Heart left ventricle (tissue), 16 donors: ENCODE measurements around the gene PTPRJ. TPM values are rescaled to one million over a fixed set of nuclear protein-coding genes. Genes with fewer than 3 reads are reported as not detected.
A peak's percentile ranks its signal among the peaks of the same experiment; 100 is the strongest.

Source experiments
- ATAC-seq, 4 donors: fragments of 200-7000 bp; cut with Tn5 transposase; one replicate each; pipeline ENCODE4 v1.9.1; 2020 to 2022; ENCODE audit warnings: moderate library complexity in 4 of 4, mild to moderate bottlenecking in 3 of 4, moderate number of reproducible peaks in 1 of 4
- DNase-seq, 5 donors: peaks; one replicate each; pipeline ENCODE4 v3.0.0-alpha.2; 2020
- H3K27ac ChIP-seq, 12 donors: fragments of 200-600 bp; sonication (generic) in 4 of 12; one replicate each; pipeline versions ENCODE4 v1.5.0 to v1.8.0; 2016 to 2022; ENCODE audit warnings: mild to moderate bottlenecking in 2 of 12
- H3K27me3 ChIP-seq, 9 donors: fragments of 200-600 bp; sonication (generic) in 2 of 9; one replicate each; pipeline versions ENCODE4 v1.5.1 to v1.8.0; 2016 to 2022; ENCODE audit warnings: mild to moderate bottlenecking in 3 of 9
- H3K36me3 ChIP-seq, 9 donors: fragments of 200-600 bp; sonication (generic) in 2 of 9; one replicate each; pipeline versions ENCODE4 v1.5.0 to v1.8.0; 2018 to 2022; ENCODE audit warnings: mild to moderate bottlenecking in 2 of 9
- H3K4me1 ChIP-seq, 12 donors: fragments of 200-600 bp; sonication (generic) in 4 of 12; one replicate each; pipeline versions ENCODE4 v1.5.0 to v1.8.0; 2016 to 2022; ENCODE audit warnings: mild to moderate bottlenecking in 3 of 12
- H3K4me3 ChIP-seq, 12 donors: fragments of 200-600 bp; sonication (generic) in 4 of 12; one replicate each; pipeline versions ENCODE4 v1.5.0 to v1.8.0; 2017 to 2022; ENCODE audit warnings: mild to moderate bottlenecking in 9 of 12, moderate library complexity in 4 of 12
- H3K9me3 ChIP-seq, 12 donors: fragments of 200-600 bp; sonication (generic) in 4 of 12; one replicate each; pipeline versions ENCODE4 v1.5.0 to v1.8.0; 2016 to 2022; ENCODE audit warnings: mild to moderate bottlenecking in 1 of 12
- CTCF ChIP-seq, 12 donors: fragments of 200-600 bp; sonication (generic) in 4 of 12; IDR thresholded peaks; one replicate each; pipeline versions ENCODE4 v1.5.0 to v1.8.0; 2018 to 2022; ENCODE audit warnings: antibody characterized with exemption in 12 of 12, mild to moderate bottlenecking in 5 of 12
- POLR2A ChIP-seq, 2 donors: fragments of 450-650 bp; IDR thresholded peaks; one replicate each; pipeline ENCODE4 v1.6.1; 2017; ENCODE audit warnings: antibody characterized with exemption in 2 of 2, mild to moderate bottlenecking in 2 of 2, moderate library complexity in 2 of 2
- WGBS, 4 donors: extraction: QIAGEN DNeasy Blood & Tissue Kit in 2 of 4; methylation state at CpG; one replicate each; pipeline versions ENCODE4 v1.1.5 to v1.1.7; 2013 to 2018; 5-methylcytosine and 5-hydroxymethylcytosine counted together
- intact Hi-C, 10 donors: fragments of 100-400 bp; cut with DNase I; formaldehyde crosslinking; loops; one replicate each; pipeline versions ENCODE4 v1.11.1 to v1.14.2; 2022
- polyA plus RNA-seq, 2 donors: library from polyadenylated mRNA; stranded (reverse); fragments of 200-250 nt; gene quantifications; one replicate each; pipeline ENCODE4 v1.2.3, GENCODE V29; 2013
- total RNA-seq, 9 donors: library from RNA; depleted of rRNA in 2 of 9; stranded (reverse); fragments of >200 nt in 2 of 9; fragmentation: NEBNext Ultra II Directional in 3 of 9; extraction: Animal tissue kit (Norgen Biotek cat#: 25700) in 3 of 9; gene quantifications; one replicate each; pipeline versions ENCODE4 v1.1.0 to v1.2.4, GENCODE V29; 2016 to 2023
- donor health status: ischemic (EF 13 %, LVEDD 7.1; RV severe dilation, severe dysfunction).
- donor health status: healthy with polysubstance abuse.
- donor health status: DM: no; HTN: yes; CAD: no.
- donor health status: DM: no; HTN: no; CAD: no.
- donor health status: ischemic (EF 25% LVEDD 6.9; RV normal size, moderate dysfunction).
- donor health status: ischemic (EF 25% LVEDD 5.7; RV mildly dilated, moderate dysfunction).
- donor health status: healthy.
- donor health status: DM: yes; HTN: yes; CAD: no.
- donor health status: ischemic (EF 35%, LVEDD 5.7; RV mildly dilated, moderate dysfunction).
- donor health status: nonischemic (EF 11% LVEDD 7.7; RV severe dilation, severe dysfunction).
- donor health status: DM: yes; HTN: yes; CAD: no.
- donor health status: PGD.
- donor health status: ischemic (EF 29% LVEDD 5.4; RV normal size, mild dysfunction).
- donor health status: nonischemic (EF 23%, LVEDD 6.1; RV moderate dilation, normal function).

The PTPRJ gene
- total and polyA plus RNA-seq, 11 donors: 1.2 to 39.0 (median 6.3) TPM

DNA sequence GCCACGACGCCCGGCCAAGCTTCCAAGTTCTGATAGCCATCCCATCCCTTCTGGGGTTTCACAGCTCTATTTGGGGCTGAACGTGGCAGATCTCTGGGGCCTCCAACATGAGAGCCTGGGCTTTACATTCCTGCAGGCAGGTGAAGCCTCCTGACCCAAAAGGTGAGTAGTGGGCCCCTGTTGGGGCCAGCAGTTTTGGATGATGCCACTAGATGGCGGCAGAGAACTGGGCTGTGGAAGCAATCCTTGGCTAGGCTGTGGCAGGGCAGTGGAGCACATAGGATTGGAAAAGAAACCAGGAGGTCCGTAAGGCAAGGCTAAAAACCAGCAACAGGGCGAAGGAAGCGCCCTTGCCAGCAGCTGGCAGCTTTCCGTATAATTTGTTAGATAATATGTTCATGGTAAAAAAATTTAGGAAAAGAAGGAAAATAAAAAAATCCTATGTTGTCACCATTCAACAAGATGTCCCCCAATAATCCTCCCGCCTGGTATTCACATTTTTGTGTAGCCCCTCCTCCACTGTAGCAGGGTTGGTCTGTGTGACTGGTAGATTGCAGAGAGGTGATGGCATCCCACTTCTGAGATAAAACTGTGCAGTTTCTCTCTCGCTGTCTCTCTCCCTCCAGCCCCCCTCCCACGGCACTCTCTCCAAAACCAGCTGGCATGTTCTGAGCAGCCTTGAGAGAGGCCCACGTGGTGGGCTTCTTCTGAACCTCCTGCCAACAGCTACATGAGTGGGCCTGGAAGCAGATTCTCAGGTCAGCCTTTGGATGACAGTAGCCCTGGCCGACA, 192.7 kb downstream of the PTPRJ start:
- Histone ChIP-seq H3K4me1 (peaks cover 0 to 46% (median 29%) of the 10 kb centered on the region in 12 donors), H3K9me3 (no peaks in the 10 kb centered on the region), H3K36me3 (peaks cover 0 to 10% (median 0%) of the 10 kb centered on the region in 9 donors), H3K27ac (peak overlapping the region in 11 of 12 donors; percentile 17 to 91 (median 71)), H3K4me3 (peak overlapping the region in 3 of 12 donors; percentile 13 to 28 (median 26)), H3K27me3 (no peaks in the 10 kb centered on the region)
- peak; percentile 48 to 73 (median 66) for ATAC-seq
- peak; percentile 59 to 82 (median 69) for DNase-seq
- 30 to 40% (median 36%) methylated on average over 13 to 14 of the region's 14 CpGs for WGBS, 4 donors
- TF ChIP-seq CTCF (IDR thresholded peaks at IDR 0.05): peak; percentile 78 to 90 (median 84)
- no peak for TF ChIP-seq POLR2A (IDR thresholded peaks at IDR 0.05)
- intact Hi-C loops: loop anchor here in 2 of 10 donors (5.0 to 10.0 kb wide), 3 partner anchors 134 to 994 kb away; partner anchors contain the start of gene OR4S1 (in 2 of the 2)

- Histone ChIP-seq H3K4me3 (no peak overlapping the region), H3K4me1 (peaks cover 0 to 13% (median 5%) of the 10 kb centered on the region in 12 donors), H3K9me3 (no peaks in the 10 kb centered on the region), H3K27ac (peak overlapping the region in 10 of 12 donors; percentile 39 to 79 (median 58)), H3K27me3 (no peaks in the 10 kb centered on the region), H3K36me3 (no peaks in the 10 kb centered on the region)
- TF ChIP-seq POLR2A (IDR thresholded peaks at IDR 0.05): no peak
- TF ChIP-seq CTCF (IDR thresholded peaks at IDR 0.05): no peak
- ATAC-seq (peak; percentile 20 to 77 (median 48)), DNase-seq (peak in 2 of 5 donors; percentile 46 to 52)
- intact Hi-C loops: loop anchor here in 1 of 10 donors (10.0 kb wide), 1 partner anchor 987 kb away; no protein-coding TSS in a partner anchor
- 42 to 52% (median 48%) methylated on average over 4 of the region's 4 CpGs for WGBS, 4 donors
These were observed 197.3 kb downstream of the PTPRJ start for GRCh38 chr11:48177661-48178060.

GRCh38 chr11:48180627-48181026, 200.3 kb downstream of the PTPRJ start:
- Histone ChIP-seq H3K4me1 (peaks cover 0 to 7% (median 0%) of the 10 kb centered on the region in 12 donors), H3K4me3 (no peak overlapping the region), H3K36me3 (no peaks in the 10 kb centered on the region), H3K27me3 (no peaks in the 10 kb centered on the region), H3K9me3 (no peaks in the 10 kb centered on the region), H3K27ac (no peak overlapping the region)
- no peak for DNase-seq
- intact Hi-C loops: no loop called here
- WGBS, 4 donors: 71 to 88% (median 82%) methylated on average over 6 of the region's 6 CpGs
- ATAC-seq: no peak
- TF ChIP-seq POLR2A (IDR thresholded peaks at IDR 0.05) (no peak), CTCF (IDR thresholded peaks at IDR 0.05) (no peak)

- Histone ChIP-seq H3K27me3 (no peaks in the 10 kb centered on the region), H3K4me1 (peaks cover 0 to 7% (median 0%) of the 10 kb centered on the region in 12 donors), H3K4me3 (no peak overlapping the region), H3K27ac (peak overlapping the region; percentile 20 to 96 (median 71)), H3K36me3 (no peaks in the 10 kb centered on the region), H3K9me3 (no peaks in the 10 kb centered on the region)
- WGBS, 4 donors: 35 to 46% (median 41%) methylated on average over 4 of the region's 4 CpGs
- intact Hi-C loops: no loop called here
- DNase-seq (peak in 4 of 5 donors; percentile 52 to 76 (median 63)), ATAC-seq (peak; percentile 94 to 98 (median 96))
- TF ChIP-seq POLR2A (IDR thresholded peaks at IDR 0.05): no peak
- TF ChIP-seq CTCF (IDR thresholded peaks at IDR 0.05): no peak
These were observed 202.6 kb downstream of the PTPRJ start for GRCh38 chr11:48182860-48183526.
